Fibroblast of gingiva (primary cell): ENCODE measurements around the gene NRM.
"Not testable (repeated sequence)": the region's sequence is repeated elsewhere in the genome, so short reads cannot be mapped to it uniquely, and the experiment has no call there.

Source experiments
- DNase-seq: peaks from one replicate; pipeline ENCODE4 v3.0.0-alpha.2; 2011; ENCODE audit warnings: low read depth

NRM gene

GRCh38 chr6:30690403-30691207, at the start of gene NRM:
Gene NRM (minus strand): TSS chr6:30690984. CDS start chr6:30690974, 10 bp downstream.
- peak; percentile 80 for DNase-seq

- DNase-seq: no peak
Observed at GRCh38 chr6:30740540-30740870, 49.7 kb upstream of the NRM start.

GRCh38 chr6:30738532-30738931, 47.7 kb upstream of the NRM start:
- no peak for DNase-seq

- DNase-seq: no peak
Observed at GRCh38 chr6:30735668-30736314, 45.0 kb upstream of the NRM start.

GRCh38 chr6:30732237-30732943, 41.6 kb upstream of the NRM start:
- no peak for DNase-seq

GRCh38 chr6:30730601-30731435, 40.0 kb upstream of the NRM start:
- no peak for DNase-seq

GRCh38 chr6:30727920-30728553, 37.3 kb upstream of the NRM start:
- peak; percentile 68 for DNase-seq

- DNase-seq: no peak
Observed at GRCh38 chr6:30726506-30727413, 36.0 kb upstream of the NRM start.

- DNase-seq: peak; percentile 27
Observed at GRCh38 chr6:30725713-30726505, 35.1 kb upstream of the NRM start.

GRCh38 chr6:30724906-30725667, 34.3 kb upstream of the NRM start:
- DNase-seq: no peak

- DNase-seq: not testable (repeated sequence)
Observed at GRCh38 chr6:30723843-30724741, 33.3 kb upstream of the NRM start.

GRCh38 chr6:30723159-30723842, 32.5 kb upstream of the NRM start:
- DNase-seq: not testable (repeated sequence)

GRCh38 chr6:30722280-30723112, 31.7 kb upstream of the NRM start:
- DNase-seq: peak; percentile 68

GRCh38 chr6:30722025-30722279, 31.2 kb upstream of the NRM start:
- peak; percentile 51 for DNase-seq

GRCh38 chr6:30721198-30722024, 30.6 kb upstream of the NRM start:
- peak; percentile 89 for DNase-seq

GRCh38 chr6:30720738-30721197, 30.0 kb upstream of the NRM start:
- DNase-seq: peak; percentile 30
